ENCODE measurements around the gene RASGRP1. TPM values are rescaled to one million over a fixed set of nuclear protein-coding genes. Genes with fewer than 3 reads are reported as not detected.
"Not testable (repeated sequence)": the region's sequence is repeated elsewhere in the genome, so short reads cannot be mapped to it uniquely, and the experiment has no call there.

The RASGRP1 gene
- total RNA-seq, result 20.4 TPM

GRCh38 chr15:38564557-38565286 is at the start of gene RASGRP1:
TSS of gene RASGRP1 (minus strand) at chr15:38564814. CDS start at chr15:38564628, 186 bp downstream.
- no peak for DNase-seq

- DNase-seq, result no peak
Observed at GRCh38 chr15:38613085-38613484, 48.5 kb upstream of the RASGRP1 start.

GRCh38 chr15:38612159-38612863 is 47.7 kb upstream of the RASGRP1 start:
- DNase-seq, result no peak

GRCh38 chr15:38611228-38611627 is 46.6 kb upstream of the RASGRP1 start:
- DNase-seq, result no peak

- DNase-seq, result no peak
Observed at GRCh38 chr15:38610748-38611147, 46.1 kb upstream of the RASGRP1 start.

- no peak for DNase-seq
Observed at GRCh38 chr15:38609097-38609738, 44.6 kb upstream of the RASGRP1 start.

GRCh38 chr15:38608682-38609081 is 44.1 kb upstream of the RASGRP1 start:
- no peak for DNase-seq

- no peak for DNase-seq
Observed at GRCh38 chr15:38605744-38606143, 41.1 kb upstream of the RASGRP1 start.

GRCh38 chr15:38603672-38604071 is 39.1 kb upstream of the RASGRP1 start:
- DNase-seq, result no peak

- DNase-seq, result no peak
Observed at GRCh38 chr15:38602910-38603670, 38.5 kb upstream of the RASGRP1 start.

- DNase-seq, result no peak
Observed at GRCh38 chr15:38600236-38600635, 35.6 kb upstream of the RASGRP1 start.

GRCh38 chr15:38598749-38599148 is 34.1 kb upstream of the RASGRP1 start:
- no peak for DNase-seq

- DNase-seq, result no peak
Observed at GRCh38 chr15:38597219-38597800, 32.7 kb upstream of the RASGRP1 start.

- no peak for DNase-seq
Observed at GRCh38 chr15:38593524-38593923, 28.9 kb upstream of the RASGRP1 start.

GRCh38 chr15:38589502-38589901 is 24.9 kb upstream of the RASGRP1 start:
- DNase-seq, result no peak

GRCh38 chr15:38588672-38589071 is 24.1 kb upstream of the RASGRP1 start:
- DNase-seq, result no peak

- DNase-seq, result no peak
Observed at GRCh38 chr15:38587214-38587613, 22.6 kb upstream of the RASGRP1 start.

- DNase-seq, result not testable (repeated sequence)
Observed at GRCh38 chr15:38586005-38586404, 21.4 kb upstream of the RASGRP1 start.

- no peak for DNase-seq
Observed at GRCh38 chr15:38578626-38579025, 14.0 kb upstream of the RASGRP1 start.

- no peak for DNase-seq
Observed at GRCh38 chr15:38577424-38577987, 12.9 kb upstream of the RASGRP1 start.

GRCh38 chr15:38576837-38577236 is 12.2 kb upstream of the RASGRP1 start:
- DNase-seq, result no peak

- DNase-seq, result no peak
Observed at GRCh38 chr15:38576261-38576660, 11.6 kb upstream of the RASGRP1 start.

All from occipital lobe (tissue), 2 donors.